Right lobe of liver (tissue), 4 donors: Measurements from ENCODE around the gene TULP3.

ENCODE experiments used
- POLR2A ChIP-seq: fragments of 450-650 bp; IDR thresholded peaks from one replicate; pipeline ENCODE4 v1.6.1; 2017; ENCODE audit warnings: antibody characterized with exemption, mild to moderate bottlenecking
- TF ChIP-seq, protein P1 (sequence below), 4 donors: fragments of 200-600 bp in 3 of 4; fragments of 450-650 bp in 1 of 4; IDR thresholded peaks; one replicate each; pipeline versions ENCODE4 v1.5.1 to v1.8.0; 2016 to 2022; ENCODE audit warnings: antibody characterized with exemption in 4 of 4, mild to moderate bottlenecking in 2 of 4
- donor health status: DM: no; HTN: no; CAD: no.
- donor health status: DM: no; HTN: no; CAD: no.
- donor health status: DM: no; HTN: yes; CAD: no.

DNA sequence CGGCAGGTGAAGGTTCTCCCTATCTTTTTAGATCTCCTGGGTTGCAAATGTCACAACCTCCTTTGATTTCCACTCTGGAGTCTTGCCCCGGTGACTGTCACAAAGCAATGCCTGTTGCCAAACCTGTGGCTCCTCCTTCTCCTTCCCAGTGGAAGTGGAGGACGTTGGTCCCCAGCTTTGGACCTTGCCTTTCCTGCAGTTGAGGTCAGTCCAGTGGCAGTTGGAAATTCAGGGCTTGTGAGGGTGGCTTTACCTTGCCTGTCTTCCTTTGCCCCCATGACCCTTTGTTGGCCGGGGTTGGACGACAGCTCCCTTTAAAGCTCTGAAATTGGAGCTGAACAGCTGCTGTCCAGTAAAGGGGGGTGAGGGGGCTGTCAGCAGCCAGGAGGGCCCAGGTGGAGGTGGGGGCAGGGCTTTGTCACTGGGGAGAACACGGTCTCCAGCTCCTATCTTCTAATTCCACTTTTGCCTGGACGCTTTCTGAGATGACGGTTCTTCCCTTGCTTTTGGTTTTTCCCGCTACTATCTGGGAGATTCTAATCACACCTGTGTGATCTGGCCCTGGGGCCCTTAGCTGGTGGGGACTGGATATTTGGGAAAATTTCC, 72.6 kb downstream of the TULP3 start:
- TF ChIP-seq POLR2A = no peak
- TF ChIP-seq, protein P1, sequence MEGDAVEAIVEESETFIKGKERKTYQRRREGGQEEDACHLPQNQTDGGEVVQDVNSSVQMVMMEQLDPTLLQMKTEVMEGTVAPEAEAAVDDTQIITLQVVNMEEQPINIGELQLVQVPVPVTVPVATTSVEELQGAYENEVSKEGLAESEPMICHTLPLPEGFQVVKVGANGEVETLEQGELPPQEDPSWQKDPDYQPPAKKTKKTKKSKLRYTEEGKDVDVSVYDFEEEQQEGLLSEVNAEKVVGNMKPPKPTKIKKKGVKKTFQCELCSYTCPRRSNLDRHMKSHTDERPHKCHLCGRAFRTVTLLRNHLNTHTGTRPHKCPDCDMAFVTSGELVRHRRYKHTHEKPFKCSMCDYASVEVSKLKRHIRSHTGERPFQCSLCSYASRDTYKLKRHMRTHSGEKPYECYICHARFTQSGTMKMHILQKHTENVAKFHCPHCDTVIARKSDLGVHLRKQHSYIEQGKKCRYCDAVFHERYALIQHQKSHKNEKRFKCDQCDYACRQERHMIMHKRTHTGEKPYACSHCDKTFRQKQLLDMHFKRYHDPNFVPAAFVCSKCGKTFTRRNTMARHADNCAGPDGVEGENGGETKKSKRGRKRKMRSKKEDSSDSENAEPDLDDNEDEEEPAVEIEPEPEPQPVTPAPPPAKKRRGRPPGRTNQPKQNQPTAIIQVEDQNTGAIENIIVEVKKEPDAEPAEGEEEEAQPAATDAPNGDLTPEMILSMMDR (IDR thresholded peaks at IDR 0.05) = no peak
